DMS114 treated with DMSO at 0.1 percent for 48 hours (cell line): Measurements from ENCODE around the gene TRIM37.

Experiments
- DNase-seq: peaks from one replicate; lab custom pipeline; 2025; ENCODE audit not compliant: unreplicated experiment; lab: John Stamatoyannopoulos, UW

The TRIM37 gene

GRCh38 chr17:59037960-59038359 is 68.7 kb downstream of the TRIM37 start:
- DNase-seq = no peak

GRCh38 chr17:59030811-59031210 is 75.9 kb downstream of the TRIM37 start:
- no peak for DNase-seq

- no peak for DNase-seq
Measured at GRCh38 chr17:59028328-59028727, 78.4 kb downstream of the TRIM37 start.

GRCh38 chr17:59027750-59028149 is 78.9 kb downstream of the TRIM37 start:
- no peak for DNase-seq

- DNase-seq = no peak
Measured at GRCh38 chr17:59026176-59026939, 80.3 kb downstream of the TRIM37 start.

- no peak for DNase-seq
Measured at GRCh38 chr17:59024916-59025315, 81.8 kb downstream of the TRIM37 start.

- no peak for DNase-seq
Measured at GRCh38 chr17:59018019-59018418, 88.7 kb downstream of the TRIM37 start.

- DNase-seq = no peak
Measured at GRCh38 chr17:59011975-59012374, 94.7 kb downstream of the TRIM37 start.

GRCh38 chr17:59010026-59010425 is 96.7 kb downstream of the TRIM37 start:
- DNase-seq = no peak

- no peak for DNase-seq
Measured at GRCh38 chr17:59008737-59009136, 97.9 kb downstream of the TRIM37 start.

- no peak for DNase-seq
Measured at GRCh38 chr17:59007995-59008394, 98.7 kb downstream of the TRIM37 start.

- peak; percentile 72 for DNase-seq
Measured at GRCh38 chr17:59004338-59005111, 102.2 kb downstream of the TRIM37 start.

- no peak for DNase-seq
Measured at GRCh38 chr17:59003860-59004259, 102.8 kb downstream of the TRIM37 start.

- no peak for DNase-seq
Measured at GRCh38 chr17:59002848-59003247, 103.8 kb downstream of the TRIM37 start.

- no peak for DNase-seq
Measured at GRCh38 chr17:59002126-59002525, 104.6 kb downstream of the TRIM37 start.

GRCh38 chr17:59001158-59001814 is 105.4 kb downstream of the TRIM37 start:
- DNase-seq = no peak

- DNase-seq = no peak
Measured at GRCh38 chr17:59000022-59000421, 106.7 kb downstream of the TRIM37 start.

- no peak for DNase-seq
Measured at GRCh38 chr17:58999500-58999899, 107.2 kb downstream of the TRIM37 start.

GRCh38 chr17:58998871-58999270 is 107.8 kb downstream of the TRIM37 start:
- no peak for DNase-seq

GRCh38 chr17:58997756-58998553 is 108.7 kb downstream of the TRIM37 start:
- no peak for DNase-seq

- DNase-seq = no peak
Measured at GRCh38 chr17:58996968-58997367, 109.7 kb downstream of the TRIM37 start.
